C4-2B (cell line): ENCODE results near the gene SIMC1.

Experiments used
- CTCF ChIP-seq: fragments of 450-650 bp; conservative IDR thresholded peaks from 2 replicates; pipeline ENCODE4 v1.5.1; 2017; ENCODE audit warnings: mild to moderate bottlenecking
- ZFX ChIP-seq: fragments of 450-650 bp; IDR thresholded peaks from 2 replicates; pipeline ENCODE4 v1.6.1; 2017

DNA sequence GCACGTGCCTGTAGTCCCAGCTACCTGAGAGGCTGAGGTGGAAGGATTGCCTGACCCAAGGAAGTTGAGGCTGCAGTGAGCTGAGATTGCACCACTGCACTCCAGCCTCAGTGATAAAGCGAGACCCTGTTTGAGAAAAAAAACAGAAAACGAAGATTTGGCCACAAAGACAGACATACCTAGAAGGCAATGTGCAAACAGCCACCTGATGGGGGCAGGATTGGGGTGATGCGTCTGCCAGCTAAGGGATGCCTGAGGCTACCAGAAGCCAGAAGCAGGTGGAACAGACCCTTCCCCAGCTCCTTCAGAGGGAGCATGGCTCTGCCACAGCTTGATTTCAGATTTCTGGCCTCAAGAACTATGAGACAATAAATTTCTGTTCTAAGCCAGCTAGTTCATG, 153.3 kb downstream of the SIMC1 start:
- no peak for TF ChIP-seq CTCF
- TF ChIP-seq ZFX: no peak
